GM23248 (cell line): ENCODE results near the gene MMP15.

Experiments
- EZH2 ChIP-seq: fragments of 200-600 bp; sonication (generic); IDR thresholded peaks from 2 replicates; pipeline ENCODE4 v1.6.1; 2018; ENCODE audit warnings: antibody characterized with exemption, mild to moderate bottlenecking; ENCODE audit not compliant: insufficient read depth, poor library complexity, severe bottlenecking
- EZH2phosphoT487 ChIP-seq: fragments of 200-600 bp; sonication (generic); IDR thresholded peaks from 2 replicates; pipeline ENCODE4 v1.6.1; 2018; ENCODE audit warnings: antibody characterized with exemption, moderate library complexity, mild to moderate bottlenecking, low read depth; ENCODE audit not compliant: insufficient read depth

- TF ChIP-seq EZH2: no peak
- no peak for TF ChIP-seq EZH2phosphoT487
Observed at GRCh38 chr16:58034128-58034685, 8.7 kb downstream of the MMP15 start.
